AG10803 (cell line): ENCODE results near the gene FXYD2.
A peak's percentile ranks its signal among the peaks of the same experiment; 100 is the strongest.

Source experiments
- DNase-seq: peaks from one replicate; pipeline ENCODE4 v3.0.0; 2010; ENCODE audit warnings: low read depth
- H3K4me3 ChIP-seq: 2 replicates; pipeline ENCODE4 v1.5.1; 2011; ENCODE audit warnings: mild to moderate bottlenecking, low read length, control low read depth
- TF ChIP-seq, protein P1 (sequence below): conservative IDR thresholded peaks from 2 replicates; pipeline ENCODE4 v1.5.1; 2011; ENCODE audit warnings: mild to moderate bottlenecking, low read length, control low read depth, inconsistent platforms

Gene FXYD2

DNA sequence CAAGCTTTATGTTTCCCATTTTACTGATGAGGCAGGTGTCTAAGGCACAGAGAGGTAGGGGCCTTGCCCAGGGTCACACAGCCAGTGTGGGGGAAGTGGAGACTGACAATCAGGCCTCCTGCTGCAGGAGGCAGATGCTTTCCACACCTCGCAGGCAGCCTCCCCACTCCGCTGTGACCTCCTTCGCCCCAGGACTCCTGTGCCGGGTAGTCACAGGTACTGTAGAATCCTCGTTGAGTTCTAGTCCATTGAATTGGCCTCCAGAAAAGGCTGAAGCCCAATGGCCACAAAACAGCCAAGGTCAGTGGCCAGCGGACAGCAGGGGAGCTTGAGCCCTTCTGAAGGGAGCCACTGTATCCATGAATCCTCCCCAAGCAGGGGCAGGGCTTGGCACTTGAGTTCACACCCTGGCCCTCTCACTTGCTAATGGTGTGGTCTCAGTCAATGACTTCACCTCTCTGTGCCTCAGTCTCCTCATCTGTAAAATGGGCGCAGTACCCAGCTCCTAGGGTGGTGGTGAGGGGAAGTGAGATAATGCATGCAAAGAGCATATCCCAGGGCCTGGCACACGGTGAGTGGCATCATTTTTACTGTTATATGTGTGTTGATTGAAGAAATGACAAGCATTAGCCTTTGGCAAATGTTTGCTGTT is 1.1 kb upstream of the FXYD2 start:
- H3K4me3 ChIP-seq, result no peak overlapping the region
- TF ChIP-seq, protein P1, sequence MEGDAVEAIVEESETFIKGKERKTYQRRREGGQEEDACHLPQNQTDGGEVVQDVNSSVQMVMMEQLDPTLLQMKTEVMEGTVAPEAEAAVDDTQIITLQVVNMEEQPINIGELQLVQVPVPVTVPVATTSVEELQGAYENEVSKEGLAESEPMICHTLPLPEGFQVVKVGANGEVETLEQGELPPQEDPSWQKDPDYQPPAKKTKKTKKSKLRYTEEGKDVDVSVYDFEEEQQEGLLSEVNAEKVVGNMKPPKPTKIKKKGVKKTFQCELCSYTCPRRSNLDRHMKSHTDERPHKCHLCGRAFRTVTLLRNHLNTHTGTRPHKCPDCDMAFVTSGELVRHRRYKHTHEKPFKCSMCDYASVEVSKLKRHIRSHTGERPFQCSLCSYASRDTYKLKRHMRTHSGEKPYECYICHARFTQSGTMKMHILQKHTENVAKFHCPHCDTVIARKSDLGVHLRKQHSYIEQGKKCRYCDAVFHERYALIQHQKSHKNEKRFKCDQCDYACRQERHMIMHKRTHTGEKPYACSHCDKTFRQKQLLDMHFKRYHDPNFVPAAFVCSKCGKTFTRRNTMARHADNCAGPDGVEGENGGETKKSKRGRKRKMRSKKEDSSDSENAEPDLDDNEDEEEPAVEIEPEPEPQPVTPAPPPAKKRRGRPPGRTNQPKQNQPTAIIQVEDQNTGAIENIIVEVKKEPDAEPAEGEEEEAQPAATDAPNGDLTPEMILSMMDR, result no peak
- no peak for DNase-seq

DNA sequence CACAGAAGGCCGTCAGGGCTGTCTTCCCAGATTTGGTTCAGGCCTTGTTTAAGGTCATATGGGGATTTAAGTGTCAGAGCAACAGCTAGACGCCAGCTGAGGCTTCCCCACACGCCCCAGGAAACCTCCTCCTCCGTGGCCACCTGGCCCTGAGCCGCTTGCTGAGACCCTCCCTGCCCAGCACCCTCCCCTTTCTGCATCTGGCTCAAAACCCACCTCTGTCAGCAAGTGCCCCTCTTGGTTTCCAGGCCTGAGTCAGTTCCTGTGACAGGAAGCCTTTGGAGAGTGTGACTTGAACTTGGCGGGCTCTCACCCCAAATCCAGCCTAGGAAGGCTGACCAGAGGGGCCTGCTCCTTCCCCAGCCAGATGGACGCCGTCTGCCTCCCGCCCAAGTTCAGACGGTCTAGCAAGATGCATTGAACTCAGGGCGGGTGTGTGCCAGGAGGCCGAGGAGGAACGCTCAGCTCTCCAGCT is 561 bp downstream of the FXYD2 start:
- no peak overlapping the region for H3K4me3 ChIP-seq
- DNase-seq, result no peak
- TF ChIP-seq, protein P1, result no peak

DNA sequence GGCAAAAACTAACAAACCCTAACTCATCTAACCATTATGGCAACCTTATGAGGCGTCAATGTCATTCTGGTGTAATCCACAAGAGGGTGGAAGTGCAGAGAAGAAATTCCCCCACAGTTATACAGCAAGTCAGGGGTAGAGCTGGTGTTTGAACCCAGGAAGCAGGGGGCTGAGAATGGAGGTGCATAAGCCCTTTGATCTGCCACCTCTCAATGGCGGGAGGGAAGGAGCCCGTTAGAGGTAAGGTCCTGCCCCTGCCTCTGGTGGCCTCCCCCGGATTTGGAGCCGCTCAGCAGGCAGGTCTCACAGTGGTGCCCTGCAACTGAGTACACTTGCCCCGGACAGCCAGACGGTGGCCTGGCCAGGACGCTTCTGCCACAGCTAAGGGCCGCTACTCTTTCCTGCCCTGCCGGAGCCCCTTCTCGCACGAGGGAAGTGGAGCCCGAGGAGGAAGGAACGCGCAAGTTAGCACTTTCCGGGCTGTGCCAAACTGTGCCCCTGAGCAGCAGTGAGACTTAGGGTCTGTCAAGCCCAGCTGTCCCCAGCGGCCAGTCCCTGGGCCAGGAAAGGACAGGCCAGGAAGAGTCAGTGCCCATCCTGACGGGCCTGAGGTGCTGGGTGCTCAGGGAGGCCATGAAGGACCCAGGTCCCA is 1.1 kb downstream of the FXYD2 start:
- DNase-seq, result no peak
- no peak overlapping the region for H3K4me3 ChIP-seq

DNA sequence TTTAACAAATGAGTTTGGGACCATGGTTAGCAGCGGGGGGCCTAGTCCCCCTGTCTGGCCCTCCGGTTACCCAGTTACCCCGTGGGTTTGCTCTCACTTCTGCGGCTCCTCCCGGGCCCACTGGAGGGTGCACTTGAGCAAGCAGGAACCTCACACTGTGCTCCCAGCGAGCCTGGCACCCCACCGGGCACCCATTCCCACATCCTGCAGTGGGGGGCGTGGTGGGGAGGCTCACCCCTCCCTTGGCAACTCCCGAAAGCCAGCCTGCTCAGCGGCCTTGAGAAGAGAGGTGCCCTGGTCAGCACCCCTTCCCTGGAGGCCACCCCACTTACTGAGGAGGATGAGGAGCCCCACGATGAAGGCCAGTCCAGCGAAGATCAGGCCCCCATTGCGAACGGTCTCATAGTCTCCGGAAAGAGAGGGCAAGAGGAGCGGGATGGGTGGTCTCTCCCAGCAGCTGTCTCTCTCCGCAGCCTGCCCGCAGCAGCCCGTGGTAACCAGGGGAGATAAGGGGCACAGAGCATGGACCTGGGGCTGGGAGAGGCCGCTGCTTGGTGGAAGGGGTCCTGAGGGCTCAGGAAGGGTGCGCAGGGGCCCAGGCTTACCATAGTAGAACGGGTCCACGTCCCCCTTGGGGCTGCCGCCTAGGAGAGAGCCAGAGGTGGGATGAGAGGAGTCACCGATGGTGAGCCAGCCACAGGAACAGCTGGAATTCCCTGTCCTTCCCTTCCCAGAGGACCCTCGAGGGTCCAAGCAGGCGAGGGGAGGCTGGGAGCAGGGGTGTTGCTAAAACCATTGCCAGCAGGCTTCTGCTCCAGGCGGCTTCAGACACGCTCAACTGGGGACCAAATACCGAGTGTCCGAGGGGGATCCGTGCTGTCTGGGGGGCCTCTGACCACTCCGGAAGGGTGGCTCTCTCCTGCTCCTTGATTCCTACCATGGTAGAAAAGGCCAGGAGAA is 2.2 kb downstream of the FXYD2 start:
- DNase-seq, result no peak
- TF ChIP-seq, protein P1, result peak; percentile 36
- H3K4me3 ChIP-seq, result no peak overlapping the region

More for the DNA sequence above, 1.1 kb downstream of the FXYD2 start:
- TF ChIP-seq, protein P1, result no peak

DNA sequence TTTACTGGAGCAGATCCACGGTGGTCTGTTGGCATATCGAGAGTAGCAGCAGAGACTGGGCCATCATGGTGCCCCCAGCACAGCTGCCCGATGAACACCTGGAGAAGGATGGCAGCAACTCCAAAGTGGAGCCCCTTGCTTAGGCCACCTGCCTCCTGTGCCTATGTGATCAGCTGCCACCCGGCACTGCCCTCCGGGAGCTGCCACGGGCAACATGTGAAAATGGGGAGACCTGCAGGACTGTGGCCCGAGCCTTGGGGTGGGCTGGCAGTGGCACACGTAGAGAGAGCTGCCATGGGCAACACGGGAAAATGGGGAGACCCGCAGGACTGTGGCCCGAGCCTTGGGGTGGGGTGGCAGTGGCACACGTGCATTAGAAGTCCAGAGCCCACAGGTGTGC is 3.1 kb downstream of the FXYD2 start:
- DNase-seq, result no peak
- TF ChIP-seq, protein P1, result no peak
- no peak overlapping the region for H3K4me3 ChIP-seq

DNA sequence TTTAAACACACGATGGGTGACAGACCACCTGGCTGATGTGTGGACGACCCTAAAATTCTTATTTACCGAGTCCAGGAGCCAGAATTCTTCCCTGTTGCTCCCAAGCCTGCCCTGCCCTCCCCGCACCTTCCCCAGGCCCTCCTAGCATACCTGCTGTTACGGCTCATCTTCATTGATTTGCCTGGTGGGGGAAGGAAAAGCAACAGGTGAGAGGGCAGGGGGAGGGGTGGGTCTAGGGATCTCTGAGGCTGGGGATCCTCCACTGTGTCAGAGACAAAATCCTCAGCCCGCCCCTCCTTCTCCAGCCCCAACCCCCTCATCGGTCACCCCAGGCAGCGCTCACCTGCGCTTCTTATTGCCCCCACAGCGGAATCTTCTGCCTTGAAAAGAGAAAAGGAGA is 4.0 kb downstream of the FXYD2 start:
- TF ChIP-seq, protein P1, result no peak
- no peak for DNase-seq
- H3K4me3 ChIP-seq, result no peak overlapping the region
